ENCODE results near the gene DMRTB1.

GRCh38 chr1:53516181-53516580 lies 57.0 kb downstream of the DMRTB1 start:
- TF ChIP-seq CTCF (IDR thresholded peaks at IDR 0.05) (no peak), EZH2 (IDR thresholded peaks at IDR 0.05; ENCODE audit: borderline replicate concordance, insufficient read depth, low read depth, low read length, poor library complexity, severe bottlenecking) (no peak)
